Measurements from ENCODE around the gene MAN2B2.

The MAN2B2 gene

GRCh38 chr4:6574747-6575502 lies at the start of gene MAN2B2:
Gene MAN2B2, plus strand, starts transcription at chr4:6575189. Its CDS starts 22 bp downstream, at chr4:6575211.
- H3K4me3 ChIP-seq (ENCODE audit: low read depth, low read length) = peak within 1 kb of the TSS; percentile 67

- no peak overlapping the region for H3K4me3 ChIP-seq (ENCODE audit: low read depth, low read length)
Measured at GRCh38 chr4:6525474-6525873, 49.5 kb upstream of the MAN2B2 start.

GRCh38 chr4:6526156-6526555 lies 48.8 kb upstream of the MAN2B2 start:
- H3K4me3 ChIP-seq (ENCODE audit: low read depth, low read length) = no peak overlapping the region

GRCh38 chr4:6526671-6527091 lies 48.3 kb upstream of the MAN2B2 start:
- H3K4me3 ChIP-seq (ENCODE audit: low read depth, low read length) = no peak overlapping the region

- no peak overlapping the region for H3K4me3 ChIP-seq (ENCODE audit: low read depth, low read length)
Measured at GRCh38 chr4:6527259-6527658, 47.7 kb upstream of the MAN2B2 start.

GRCh38 chr4:6527683-6528595 lies 47.0 kb upstream of the MAN2B2 start:
- H3K4me3 ChIP-seq (ENCODE audit: low read depth, low read length) = no peak overlapping the region

- no peak overlapping the region for H3K4me3 ChIP-seq (ENCODE audit: low read depth, low read length)
Measured at GRCh38 chr4:6529021-6529420, 46.0 kb upstream of the MAN2B2 start.

GRCh38 chr4:6530301-6530700 lies 44.7 kb upstream of the MAN2B2 start:
- H3K4me3 ChIP-seq (ENCODE audit: low read depth, low read length) = no peak overlapping the region

- H3K4me3 ChIP-seq (ENCODE audit: low read depth, low read length) = no peak overlapping the region
Measured at GRCh38 chr4:6530964-6531363, 44.0 kb upstream of the MAN2B2 start.

GRCh38 chr4:6532102-6532501 lies 42.9 kb upstream of the MAN2B2 start:
- no peak overlapping the region for H3K4me3 ChIP-seq (ENCODE audit: low read depth, low read length)

GRCh38 chr4:6532658-6533057 lies 42.3 kb upstream of the MAN2B2 start:
- H3K4me3 ChIP-seq (ENCODE audit: low read depth, low read length) = no peak overlapping the region

GRCh38 chr4:6534050-6534449 lies 40.9 kb upstream of the MAN2B2 start:
- no peak overlapping the region for H3K4me3 ChIP-seq (ENCODE audit: low read depth, low read length)

GRCh38 chr4:6534618-6535328 lies 40.2 kb upstream of the MAN2B2 start:
- no peak overlapping the region for H3K4me3 ChIP-seq (ENCODE audit: low read depth, low read length)

GRCh38 chr4:6535329-6535692 lies 39.7 kb upstream of the MAN2B2 start:
- H3K4me3 ChIP-seq (ENCODE audit: low read depth, low read length) = no peak overlapping the region

GRCh38 chr4:6535706-6536105 lies 39.3 kb upstream of the MAN2B2 start:
- H3K4me3 ChIP-seq (ENCODE audit: low read depth, low read length) = no peak overlapping the region

GRCh38 chr4:6538111-6538510 lies 36.9 kb upstream of the MAN2B2 start:
- no peak overlapping the region for H3K4me3 ChIP-seq (ENCODE audit: low read depth, low read length)

- H3K4me3 ChIP-seq (ENCODE audit: low read depth, low read length) = no peak overlapping the region
Measured at GRCh38 chr4:6538575-6538974, 36.4 kb upstream of the MAN2B2 start.

- no peak overlapping the region for H3K4me3 ChIP-seq (ENCODE audit: low read depth, low read length)
Measured at GRCh38 chr4:6539009-6539764, 35.8 kb upstream of the MAN2B2 start.

- no peak overlapping the region for H3K4me3 ChIP-seq (ENCODE audit: low read depth, low read length)
Measured at GRCh38 chr4:6540879-6541278, 34.1 kb upstream of the MAN2B2 start.

GRCh38 chr4:6541789-6542188 lies 33.2 kb upstream of the MAN2B2 start:
- no peak overlapping the region for H3K4me3 ChIP-seq (ENCODE audit: low read depth, low read length)

GRCh38 chr4:6542951-6543350 lies 32.0 kb upstream of the MAN2B2 start:
- no peak overlapping the region for H3K4me3 ChIP-seq (ENCODE audit: low read depth, low read length)
